GM12874 (cell line): ENCODE measurements around the gene SAG.

Experiments used
- TF ChIP-seq, protein P1 (sequence below): IDR thresholded peaks from 2 replicates; pipeline ENCODE4 v1.5.1; 2011; ENCODE audit warnings: low read depth, mild to moderate bottlenecking, control low read depth, low read length, moderate library complexity; ENCODE audit not compliant: insufficient read depth

Gene SAG

DNA sequence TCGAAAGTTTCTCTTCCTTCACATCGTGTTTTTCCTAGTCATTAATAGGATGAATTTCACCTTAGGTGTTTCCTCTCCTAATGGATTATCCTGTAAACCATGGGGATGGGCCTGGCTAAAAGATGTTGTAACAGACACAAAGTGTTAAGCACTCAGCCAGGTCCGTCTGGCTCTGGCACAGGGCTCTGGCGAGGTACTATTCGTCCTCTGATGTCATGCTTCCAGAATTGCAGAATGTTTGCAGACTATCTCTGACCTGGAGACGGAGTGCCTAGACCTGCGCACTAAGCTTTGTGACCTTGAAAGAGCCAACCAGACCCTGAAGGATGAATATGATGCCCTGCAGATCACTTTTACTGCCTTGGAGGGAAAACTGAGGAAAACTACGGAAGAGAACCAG is 42.9 kb upstream of the SAG start:
- TF ChIP-seq, protein P1, sequence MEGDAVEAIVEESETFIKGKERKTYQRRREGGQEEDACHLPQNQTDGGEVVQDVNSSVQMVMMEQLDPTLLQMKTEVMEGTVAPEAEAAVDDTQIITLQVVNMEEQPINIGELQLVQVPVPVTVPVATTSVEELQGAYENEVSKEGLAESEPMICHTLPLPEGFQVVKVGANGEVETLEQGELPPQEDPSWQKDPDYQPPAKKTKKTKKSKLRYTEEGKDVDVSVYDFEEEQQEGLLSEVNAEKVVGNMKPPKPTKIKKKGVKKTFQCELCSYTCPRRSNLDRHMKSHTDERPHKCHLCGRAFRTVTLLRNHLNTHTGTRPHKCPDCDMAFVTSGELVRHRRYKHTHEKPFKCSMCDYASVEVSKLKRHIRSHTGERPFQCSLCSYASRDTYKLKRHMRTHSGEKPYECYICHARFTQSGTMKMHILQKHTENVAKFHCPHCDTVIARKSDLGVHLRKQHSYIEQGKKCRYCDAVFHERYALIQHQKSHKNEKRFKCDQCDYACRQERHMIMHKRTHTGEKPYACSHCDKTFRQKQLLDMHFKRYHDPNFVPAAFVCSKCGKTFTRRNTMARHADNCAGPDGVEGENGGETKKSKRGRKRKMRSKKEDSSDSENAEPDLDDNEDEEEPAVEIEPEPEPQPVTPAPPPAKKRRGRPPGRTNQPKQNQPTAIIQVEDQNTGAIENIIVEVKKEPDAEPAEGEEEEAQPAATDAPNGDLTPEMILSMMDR: no peak

DNA sequence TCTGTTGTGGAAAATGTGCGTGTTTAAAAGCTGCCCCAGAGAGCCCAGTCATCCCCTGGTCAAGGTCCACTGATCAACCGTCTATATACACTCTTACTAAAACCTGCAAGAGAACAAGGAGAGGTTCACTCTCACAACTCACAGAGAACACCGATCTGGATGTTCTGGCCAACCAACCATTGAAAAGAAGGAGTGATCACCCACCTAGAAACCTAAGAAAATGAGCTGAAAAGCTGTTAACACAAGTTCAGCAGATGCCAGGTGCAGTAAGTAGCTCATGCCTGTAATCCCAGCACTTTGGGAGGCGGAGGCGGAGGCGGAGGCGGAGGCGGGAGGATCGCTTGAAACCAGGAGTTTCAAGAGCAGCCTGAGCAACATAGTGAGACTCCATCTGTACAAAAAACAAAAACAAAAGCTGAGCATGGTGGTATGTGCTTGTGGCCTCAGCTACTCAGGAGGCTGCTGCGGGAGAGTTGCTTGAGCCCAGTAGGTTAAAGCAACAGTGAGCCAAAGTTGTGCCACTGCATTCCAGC is 41.7 kb upstream of the SAG start:
- TF ChIP-seq, protein P1: no peak

DNA sequence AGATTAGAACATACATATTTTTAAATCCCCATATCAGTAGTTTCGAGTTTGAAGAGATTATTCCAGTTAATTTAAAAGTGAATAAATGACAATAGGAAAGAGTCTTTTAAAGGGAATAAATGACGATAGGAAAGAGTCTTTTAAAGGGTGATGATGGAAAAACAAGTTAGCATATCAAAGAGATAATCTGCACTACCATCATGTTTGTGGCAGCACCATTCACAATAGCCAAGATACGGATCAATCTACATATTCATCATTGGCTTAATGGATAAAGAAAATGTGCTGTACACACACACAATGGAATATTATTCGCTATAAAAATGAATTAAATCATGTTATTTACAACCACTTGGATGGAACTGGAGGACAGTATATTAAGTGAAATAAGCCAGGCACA is 41.1 kb upstream of the SAG start:
- TF ChIP-seq, protein P1: no peak

DNA sequence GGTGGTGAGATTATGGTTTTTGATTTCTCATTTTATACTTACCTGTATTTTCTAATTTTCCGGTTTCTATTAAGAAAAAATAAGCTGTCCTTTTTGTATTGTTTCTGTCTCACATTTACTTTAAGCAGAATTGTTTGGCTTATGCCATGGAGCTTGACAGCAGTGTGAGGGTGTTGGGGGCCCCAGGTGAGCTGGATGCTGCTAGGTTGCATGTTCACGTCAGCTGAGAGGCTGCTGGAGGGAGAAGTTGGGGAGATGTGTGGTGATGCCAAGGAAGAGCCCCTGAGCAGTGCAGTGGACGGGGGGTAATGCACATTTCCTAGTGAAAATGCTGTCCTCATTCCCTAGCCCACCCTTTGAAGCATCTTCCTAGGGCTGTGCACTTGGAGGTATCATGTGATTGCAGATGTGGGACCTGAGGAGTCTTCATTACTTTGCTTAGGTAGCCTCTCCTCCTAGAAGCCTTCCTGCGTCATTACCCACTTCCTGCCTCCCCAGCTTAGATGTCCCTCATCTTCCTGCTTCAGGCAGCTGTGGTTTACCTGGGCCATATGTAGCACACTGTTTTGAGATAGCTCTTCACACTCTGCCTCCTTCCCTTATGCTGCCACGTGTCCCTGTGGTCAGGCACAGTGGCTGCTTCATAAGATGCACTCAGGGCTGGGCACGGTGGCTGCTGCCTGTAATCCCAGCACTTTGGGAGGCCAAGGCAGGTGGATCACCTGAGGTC is 39.9 kb upstream of the SAG start:
- TF ChIP-seq, protein P1: no peak

DNA sequence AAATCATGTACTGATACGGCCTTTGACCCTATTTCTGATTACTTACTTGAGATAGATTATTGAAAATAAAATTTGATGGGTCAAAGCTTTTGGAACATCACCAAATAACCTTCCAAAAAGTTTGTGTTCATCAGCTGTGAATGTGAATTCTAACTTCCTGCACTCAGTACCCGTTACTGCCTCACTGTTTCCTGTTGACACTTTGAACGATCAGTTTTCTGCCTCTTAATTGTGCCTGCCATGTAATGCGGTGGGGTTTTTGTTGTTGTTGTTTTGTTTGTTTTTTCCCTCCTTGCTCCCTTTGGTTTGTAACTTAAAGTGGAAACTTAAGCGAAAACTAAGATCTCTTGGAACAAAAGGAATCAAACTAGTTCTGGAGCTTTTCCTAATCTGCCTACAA is 37.2 kb upstream of the SAG start:
- TF ChIP-seq, protein P1: no peak

DNA sequence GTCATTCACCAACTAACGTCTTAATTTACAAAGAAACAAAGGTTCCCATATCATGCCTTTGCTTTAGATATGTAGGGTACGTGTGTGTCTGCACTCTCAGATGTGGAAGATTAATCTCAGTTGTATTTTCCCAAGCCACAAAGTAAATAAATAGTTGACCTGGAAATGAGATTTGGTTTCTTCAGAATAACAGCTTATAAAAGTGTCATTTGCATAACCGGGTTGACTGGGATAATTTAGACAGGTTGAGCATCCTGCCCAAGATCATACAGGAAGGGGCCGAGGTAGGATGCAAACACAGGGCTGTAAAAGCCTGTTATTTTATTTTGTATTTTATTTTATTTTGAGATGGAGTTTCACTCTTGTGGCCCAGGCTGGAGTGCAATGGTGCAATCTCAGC is 36.7 kb upstream of the SAG start:
- TF ChIP-seq, protein P1: no peak

DNA sequence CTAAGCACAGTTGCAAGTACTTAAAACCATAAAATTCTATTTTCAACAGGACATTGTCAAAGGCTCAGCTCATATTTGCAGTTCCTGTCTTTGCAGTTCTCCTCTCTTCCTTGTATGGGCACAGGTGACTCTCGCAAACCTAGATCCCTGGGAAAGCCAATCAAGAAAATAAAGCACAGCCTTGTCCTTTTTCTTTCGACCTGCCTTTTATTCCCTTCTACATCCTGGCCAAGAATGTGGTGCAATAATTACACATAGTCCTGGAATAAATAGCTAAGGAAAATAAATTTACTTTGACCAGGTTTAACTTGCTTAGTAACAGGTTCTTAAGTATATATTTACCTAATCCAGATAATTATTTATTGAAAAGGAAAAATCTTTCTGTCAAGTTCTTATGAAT is 35.9 kb upstream of the SAG start:
- TF ChIP-seq, protein P1: no peak

DNA sequence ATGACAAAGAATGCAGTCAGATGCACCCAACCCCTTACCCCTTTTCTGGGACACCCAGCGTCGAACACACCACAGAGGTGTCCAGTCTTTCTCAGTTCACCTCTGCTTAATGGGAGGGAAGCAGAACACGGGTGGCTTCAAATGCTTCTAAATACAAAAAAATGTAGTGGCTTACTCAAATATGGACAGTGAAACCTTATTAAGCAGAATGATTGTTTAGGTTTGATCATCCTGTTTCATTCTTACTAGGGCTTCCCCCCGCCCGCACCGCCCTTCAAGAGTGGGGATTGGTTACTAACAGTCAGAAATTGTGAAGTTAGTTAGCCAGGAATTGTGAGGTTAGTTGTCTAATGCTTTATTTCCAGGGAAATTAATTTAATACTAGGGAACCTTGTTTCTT is 34.5 kb upstream of the SAG start:
- TF ChIP-seq, protein P1: no peak
